CD14-positive monocyte (primary cell): Measurements from ENCODE around the gene ABHD14A. TPM values are rescaled to one million over a fixed set of nuclear protein-coding genes. Genes with fewer than 3 reads are reported as not detected.
A peak's percentile ranks its signal among the peaks of the same experiment; 100 is the strongest.

ENCODE experiments used
- DNase-seq, 3 donors: peaks; one replicate each; pipeline ENCODE4 v3.0.0-alpha.2; 2011 to 2022
- H2AFZ ChIP-seq: 2 replicates; pipeline ENCODE4 v1.6.0; 2012; ENCODE audit warnings: mild to moderate bottlenecking, low read depth, low read length, inconsistent platforms; ENCODE audit not compliant: insufficient read depth, poor library complexity, severe bottlenecking
- H3K27ac ChIP-seq, 2 donors: 1 replicate in 1 of 2; 2 replicates in 1 of 2; pipeline ENCODE4 v1.5.1; 2012 to 2013; ENCODE audit warnings: low read length in 2 of 2, control low read depth in 1 of 2, inconsistent platforms in 1 of 2, low read depth in 1 of 2, mild to moderate bottlenecking in 1 of 2
- H3K27me3 ChIP-seq, 2 donors: one replicate each; pipeline versions ENCODE4 v1.6.0 to v1.6.1; 2011 to 2013; ENCODE audit warnings: low read length in 2 of 2; ENCODE audit not compliant: control insufficient read depth in 2 of 2, insufficient read depth in 2 of 2
- H3K36me3 ChIP-seq, 2 donors: replicated peaks in 1 of 2; 1 replicate in 1 of 2; 2 replicates in 1 of 2; pipeline versions ENCODE4 v1.5.1 to v1.6.1; 2012 to 2013; ENCODE audit warnings: low read length in 2 of 2, control low read depth in 1 of 2, inconsistent platforms in 1 of 2, mild to moderate bottlenecking in 1 of 2; ENCODE audit not compliant: insufficient read depth in 2 of 2, control insufficient read depth in 1 of 2
- H3K4me1 ChIP-seq, 2 donors: 1 replicate in 1 of 2; 2 replicates in 1 of 2; pipeline versions ENCODE4 v1.5.1 to v1.6.1; 2012 to 2013; ENCODE audit warnings: low read length in 2 of 2, control low read depth in 1 of 2, inconsistent platforms in 1 of 2, mild to moderate bottlenecking in 1 of 2, moderate library complexity in 1 of 2; ENCODE audit not compliant: insufficient read depth in 2 of 2, control insufficient read depth in 1 of 2
- H3K4me2 ChIP-seq: replicated peaks from 2 replicates; pipeline ENCODE3; 2012; ENCODE audit warnings: low read length, moderate library complexity, mild to moderate bottlenecking; ENCODE audit not compliant: poor library complexity, severe bottlenecking; ENCODE audit errors: extremely low read depth
- H3K4me3 ChIP-seq, 3 experiments: fragments of 200-600 bp in 1 of 3; sonication (generic) in 1 of 3; replicated peaks in 1 of 3; 1 replicate in 2 of 3; 2 replicates in 1 of 3; pipeline ENCODE4 v1.5.1; 2011 to 2013; ENCODE audit warnings: low read length in 3 of 3, mild to moderate bottlenecking in 3 of 3, control low read depth in 2 of 3, low read depth in 2 of 3, inconsistent platforms in 1 of 3, moderate library complexity in 1 of 3
- H3K79me2 ChIP-seq: 2 replicates; pipeline ENCODE4 v1.6.0; 2012; ENCODE audit warnings: mild to moderate bottlenecking, control low read depth, inconsistent platforms, low read length, moderate library complexity; ENCODE audit not compliant: insufficient read depth
- H3K9ac ChIP-seq: 2 replicates; pipeline ENCODE4 v1.6.0; 2017; ENCODE audit warnings: low read length, mild to moderate bottlenecking; ENCODE audit not compliant: insufficient read depth, poor library complexity, severe bottlenecking
- H3K9me3 ChIP-seq, 2 donors: replicated peaks in 1 of 2; 1 replicate in 1 of 2; 2 replicates in 1 of 2; pipeline versions ENCODE4 v1.5.1 to v1.6.1; 2012 to 2013; ENCODE audit warnings: low read length in 2 of 2, control low read depth in 1 of 2; ENCODE audit not compliant: control insufficient read depth in 1 of 2, insufficient read depth in 1 of 2
- H4K20me1 ChIP-seq: 2 replicates; pipeline ENCODE4 v1.6.0; 2012; ENCODE audit warnings: mild to moderate bottlenecking, low read length, control low read depth, moderate library complexity; ENCODE audit not compliant: insufficient read depth
- H3K27ac Mint-ChIP-seq, 7 donors: one replicate each; pipeline ENCODE4 v1.8.0; 2020; ENCODE audit warnings: mild to moderate bottlenecking in 7 of 7, mixed read lengths in 7 of 7, moderate library complexity in 6 of 7, inconsistent platforms in 2 of 7
- H3K27me3 Mint-ChIP-seq, 3 donors: one replicate each; pipeline ENCODE4 v1.8.0; 2021 to 2022; ENCODE audit warnings: low read depth in 3 of 3, mild to moderate bottlenecking in 3 of 3, mixed read lengths in 3 of 3, moderate library complexity in 3 of 3, inconsistent platforms in 1 of 3
- H3K36me3 Mint-ChIP-seq, 2 donors: one replicate each; pipeline ENCODE4 v1.8.0; 2020; ENCODE audit warnings: mixed read lengths in 2 of 2, inconsistent platforms in 1 of 2, mild to moderate bottlenecking in 1 of 2
- H3K4me1 Mint-ChIP-seq: one replicate; pipeline ENCODE4 v1.8.0; 2020; ENCODE audit warnings: mild to moderate bottlenecking, mixed read lengths
- H3K4me3 Mint-ChIP-seq, 2 donors: one replicate each; pipeline ENCODE4 v1.8.0; 2020; ENCODE audit warnings: mild to moderate bottlenecking in 2 of 2, mixed read lengths in 2 of 2, moderate library complexity in 1 of 2
- H3K9me3 Mint-ChIP-seq, 7 donors: one replicate each; pipeline ENCODE4 v1.8.0; 2020 to 2022; ENCODE audit warnings: mixed read lengths in 7 of 7, mild to moderate bottlenecking in 6 of 7, moderate library complexity in 6 of 7, inconsistent platforms in 2 of 7
- WGBS: methylation state at CpG from one replicate; pipeline ENCODE4 v1.1.5; 2013; ENCODE audit warnings: missing lambda C conversion rate; ENCODE audit not compliant: insufficient coverage; 5-methylcytosine and 5-hydroxymethylcytosine counted together
- intact Hi-C, 2 donors: fragments of 100-400 bp; cut with micrococcal nuclease; formaldehyde crosslinking; loops; one replicate each; pipeline versions ENCODE4 v1.15.0 to v1.15.1; 2023
- polyA plus RNA-seq, 3 donors: library from polyadenylated mRNA; depleted of rRNA in 1 of 3; unstranded in 2 of 3; stranded (reverse) in 1 of 3; fragments of 300-500 nt in 2 of 3; fragments of >200 nt in 1 of 3; fragmentation: Illumina TruSeq in 2 of 3; gene quantifications; 1 replicate in 2 of 3; 2 replicates in 1 of 3; pipeline ENCODE4 v1.2.3, GENCODE V29; 2012 to 2021
- TF ChIP-seq, protein P1 (sequence below): fragments of 200-600 bp; IDR thresholded peaks from one replicate; pipeline ENCODE4 v1.8.0; 2022; ENCODE audit warnings: antibody characterized with exemption, mild to moderate bottlenecking

The ABHD14A gene
- polyA plus RNA-seq, 3 donors, result 6.9 to 13.2 (median 11.7) TPM

GRCh38 chr3:51974277-51974962 lies 444 bp upstream of the ABHD14A start:
- TF ChIP-seq, protein P1, sequence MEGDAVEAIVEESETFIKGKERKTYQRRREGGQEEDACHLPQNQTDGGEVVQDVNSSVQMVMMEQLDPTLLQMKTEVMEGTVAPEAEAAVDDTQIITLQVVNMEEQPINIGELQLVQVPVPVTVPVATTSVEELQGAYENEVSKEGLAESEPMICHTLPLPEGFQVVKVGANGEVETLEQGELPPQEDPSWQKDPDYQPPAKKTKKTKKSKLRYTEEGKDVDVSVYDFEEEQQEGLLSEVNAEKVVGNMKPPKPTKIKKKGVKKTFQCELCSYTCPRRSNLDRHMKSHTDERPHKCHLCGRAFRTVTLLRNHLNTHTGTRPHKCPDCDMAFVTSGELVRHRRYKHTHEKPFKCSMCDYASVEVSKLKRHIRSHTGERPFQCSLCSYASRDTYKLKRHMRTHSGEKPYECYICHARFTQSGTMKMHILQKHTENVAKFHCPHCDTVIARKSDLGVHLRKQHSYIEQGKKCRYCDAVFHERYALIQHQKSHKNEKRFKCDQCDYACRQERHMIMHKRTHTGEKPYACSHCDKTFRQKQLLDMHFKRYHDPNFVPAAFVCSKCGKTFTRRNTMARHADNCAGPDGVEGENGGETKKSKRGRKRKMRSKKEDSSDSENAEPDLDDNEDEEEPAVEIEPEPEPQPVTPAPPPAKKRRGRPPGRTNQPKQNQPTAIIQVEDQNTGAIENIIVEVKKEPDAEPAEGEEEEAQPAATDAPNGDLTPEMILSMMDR, result peak; percentile 78
- Histone ChIP-seq H4K20me1 (no peaks in the 10 kb centered on the region), H3K4me1 (peaks cover 26 to 31% of the 10 kb centered on the region in 2 donors), H3K79me2 (no peaks in the 10 kb centered on the region), H3K9me3 (no peaks in the 10 kb centered on the region), H3K36me3 (no peaks in the 10 kb centered on the region), H3K27me3 (no peaks in the 10 kb centered on the region), H3K9ac (peak overlapping the region; percentile 75), H3K4me2 (peak overlapping the region; percentile 100), H2AFZ (peak overlapping the region; percentile 98), H3K27ac (peak overlapping the region; percentile 29 to 81), H3K4me3 (peak overlapping the region; percentile 73 to 90 (median 87))
- Mint-ChIP-seq H3K27ac (peak overlapping the region; percentile 35 to 91 (median 85)), H3K27me3 (peaks cover 0 to 5% (median 4%) of the 10 kb centered on the region in 3 donors), H3K4me1 (peaks cover 32% of the 10 kb centered on the region), H3K9me3 (peaks cover 0 to 2% (median 0%) of the 10 kb centered on the region in 7 donors), H3K4me3 (peak overlapping the region; percentile 94 to 97), H3K36me3 (peaks cover 2 to 7% of the 10 kb centered on the region in 2 donors)
- 23% methylated on average over 26 of the region's 30 CpGs for WGBS
- intact Hi-C loops, result loop anchor here (2.0 kb wide), 1 partner anchor 32 kb away; the partner anchor contains the start of gene PARP3 (in 2 of the 2)
- no peak for DNase-seq

GRCh38 chr3:51975852-51976549 lies 1.1 kb downstream of the ABHD14A start:
- H3K79me2 ChIP-seq, result peaks cover 1% of the 10 kb centered on the region
- H3K4me3 ChIP-seq, result peak overlapping the region in 2 of 3 experiments; percentile 87 to 90
- peak overlapping the region in 1 of 7 donors; percentile 38 for H3K27ac Mint-ChIP-seq
- peak overlapping the region; percentile 94 to 95 for H3K4me3 Mint-ChIP-seq
- H3K36me3 ChIP-seq, result no peaks in the 10 kb centered on the region
- peak overlapping the region; percentile 75 for H3K9ac ChIP-seq
- peaks cover 26 to 31% of the 10 kb centered on the region in 2 donors for H3K4me1 ChIP-seq
- intact Hi-C loops, result loop anchor here (2.0 kb wide), 1 partner anchor 33 kb away; the partner anchor contains the start of gene PARP3 (in 2 of the 2)
- WGBS, result 36% methylated on average over 38 of the region's 46 CpGs
- no peaks in the 10 kb centered on the region for H4K20me1 ChIP-seq
- peak overlapping the region; percentile 100 for H3K4me2 ChIP-seq
- H3K4me1 Mint-ChIP-seq, result peaks cover 34% of the 10 kb centered on the region
- H3K27me3 Mint-ChIP-seq, result peaks cover 0 to 4% (median 3%) of the 10 kb centered on the region in 3 donors
- no peak overlapping the region for H3K27ac ChIP-seq
- H2AFZ ChIP-seq, result peak overlapping the region; percentile 98
- H3K9me3 ChIP-seq, result no peaks in the 10 kb centered on the region
- TF ChIP-seq, protein P1, result no peak
- peaks cover 0 to 2% (median 0%) of the 10 kb centered on the region in 7 donors for H3K9me3 Mint-ChIP-seq
- no peaks in the 10 kb centered on the region for H3K27me3 ChIP-seq
- peak; percentile 17 to 57 (median 44) for DNase-seq
- peaks cover under 1 to 6% of the 10 kb centered on the region in 2 donors for H3K36me3 Mint-ChIP-seq
